RWPE1 (cell line): ENCODE data around the gene CAMK2N2.
"Not testable (repeated sequence)": the region's sequence is repeated elsewhere in the genome, so short reads cannot be mapped to it uniquely, and the experiment has no call there.

Experiments used
- CTCF ChIA-PET: fragments of 350-600 bp; sonication (Branson Sonifier 250); formaldehyde crosslinking; extraction: SDS; loops from one replicate; lab custom pipeline; 2021; lab: Yijun Ruan, JAX
- POLR2A ChIA-PET: fragments of 400-600 bp; formaldehyde crosslinking; extraction: SDS; loops from one replicate; lab custom pipeline; 2020; ENCODE audit warnings: antibody characterized with exemption; ENCODE audit not compliant: low non-redundant PET; lab: Yijun Ruan, JAX
- DNase-seq: peaks from one replicate; pipeline ENCODE4 v3.0.0; 2012; ENCODE audit warnings: low spot score
- H3K27ac ChIP-seq: fragments of 450-650 bp; 2 replicates; pipeline ENCODE4 v1.5.1; 2017
- CTCF ChIP-seq: fragments of 450-650 bp; conservative IDR thresholded peaks from 2 replicates; pipeline ENCODE4 v1.5.1; 2017; ENCODE audit warnings: low read depth, mild to moderate bottlenecking

The CAMK2N2 gene

GRCh38 chr3:184277366-184277765, 16.0 kb upstream of the CAMK2N2 start:
- TF ChIP-seq CTCF = no peak
- DNase-seq = no peak
- POLR2A ChIA-PET = no interaction called here
- no peak overlapping the region for H3K27ac ChIP-seq
- CTCF ChIA-PET = interaction anchor here (0.7 kb wide), 1 partner anchor 382 kb away, joined by 3 read pairs; no protein-coding TSS in a partner anchor

- TF ChIP-seq CTCF = no peak
- no peak for DNase-seq
- ChIA-PET CTCF (interaction anchor here (0.5 kb wide), 1 partner anchor 354 kb away, joined by 3 read pairs; no protein-coding TSS in a partner anchor), POLR2A (no interaction called here)
- H3K27ac ChIP-seq = no peak within 1 kb of the TSS
Observed at GRCh38 chr3:184275961-184276910, 14.9 kb upstream of the CAMK2N2 start, which contains the start of gene ECE2. TSS of gene ECE2 (plus strand) at chr3:184276022. CDS start at chr3:184276154, 132 bp downstream.

DNA sequence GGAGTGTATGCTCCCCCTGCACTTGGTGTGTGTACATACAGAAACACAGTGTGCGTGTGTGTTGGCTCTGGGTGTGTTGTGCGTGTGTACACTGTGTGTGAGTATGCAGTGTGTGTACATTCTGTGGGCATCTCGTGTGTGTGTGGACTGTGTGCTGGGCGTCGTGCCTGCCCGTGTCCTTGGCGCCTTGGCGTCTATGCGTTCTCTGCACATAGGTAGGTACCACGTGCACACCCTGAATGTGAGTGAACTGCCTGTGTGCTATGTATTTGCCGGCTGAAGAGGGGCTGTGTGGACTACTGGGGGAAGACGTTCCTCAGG, 14.0 kb upstream of the CAMK2N2 start:
- ChIA-PET POLR2A (no interaction called here), CTCF (no interaction called here)

DNA sequence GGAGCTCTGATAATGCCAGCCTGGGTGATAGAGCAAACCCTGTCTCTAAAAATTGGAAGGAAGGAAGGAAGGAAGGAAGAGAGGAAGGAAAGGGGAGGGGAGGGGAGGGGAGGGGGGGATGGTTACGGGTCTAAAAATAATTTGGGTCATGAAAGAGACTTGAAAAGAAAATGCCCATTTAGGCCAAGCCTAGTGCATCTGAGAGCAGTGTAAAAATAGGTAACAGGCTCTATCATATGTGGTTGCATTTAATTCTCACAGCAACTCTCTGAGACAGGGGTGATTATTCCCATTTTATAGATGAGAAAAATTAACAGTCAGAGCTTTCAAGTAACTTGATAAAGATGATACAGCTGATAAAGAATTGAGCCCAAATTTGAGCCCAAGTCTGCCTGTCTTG, 10.9 kb upstream of the CAMK2N2 start:
- TF ChIP-seq CTCF = no peak
- H3K27ac ChIP-seq = no peak overlapping the region
- no peak for DNase-seq
- ChIA-PET POLR2A (no interaction called here), CTCF (no interaction called here)

More for the DNA sequence above, 14.0 kb upstream of the CAMK2N2 start:
- TF ChIP-seq CTCF = no peak
- no peak for DNase-seq
- no peak overlapping the region for H3K27ac ChIP-seq

GRCh38 chr3:184267249-184267648, 5.9 kb upstream of the CAMK2N2 start:
- DNase-seq, CTCF ChIA-PET, H3K27ac ChIP-seq, POLR2A ChIA-PET: not testable (repeated sequence)

DNA sequence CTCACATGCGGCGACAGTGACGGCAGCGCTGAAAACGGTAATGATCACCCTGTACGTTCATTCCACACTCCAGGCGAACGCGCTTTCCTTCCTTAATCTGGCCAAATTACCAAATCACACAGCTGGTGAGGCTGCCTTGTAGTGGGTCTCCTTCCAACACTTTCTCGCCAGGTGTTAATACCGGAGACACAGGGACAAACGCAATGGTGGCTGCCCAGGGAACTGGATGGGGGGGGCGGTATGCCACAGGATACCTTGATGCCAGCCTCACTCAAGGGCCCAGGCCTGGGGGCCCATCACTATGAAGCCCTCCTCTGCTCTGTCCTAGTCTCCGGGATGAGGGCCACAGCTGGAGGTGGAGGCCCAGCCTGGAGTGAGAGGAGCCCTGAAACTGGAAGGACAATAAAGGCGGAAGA, 1.4 kb upstream of the CAMK2N2 start:
- no peak for DNase-seq
- ChIA-PET POLR2A (no interaction called here), CTCF (interaction anchor here (1.0 kb wide), 1 partner anchor 13 kb away, joined by 4 read pairs; no protein-coding TSS in a partner anchor)
- no peak overlapping the region; the same call in 1 of the 2 replicates for H3K27ac ChIP-seq
- TF ChIP-seq CTCF = no peak
